Placental pericyte (primary cell): Measurements from ENCODE around the gene SRP19. TPM values are rescaled to one million over a fixed set of nuclear protein-coding genes. Genes with fewer than 3 reads are reported as not detected.

Experiments used
- total RNA-seq: library from RNA; depleted of rRNA; stranded (reverse); fragments of >200 nt; gene quantifications from 2 replicates; pipeline ENCODE4 v1.2.3, GENCODE V29; 2012

Gene SRP19
- total RNA-seq: 60.1 and 93.7 TPM in 2 replicates

DNA sequence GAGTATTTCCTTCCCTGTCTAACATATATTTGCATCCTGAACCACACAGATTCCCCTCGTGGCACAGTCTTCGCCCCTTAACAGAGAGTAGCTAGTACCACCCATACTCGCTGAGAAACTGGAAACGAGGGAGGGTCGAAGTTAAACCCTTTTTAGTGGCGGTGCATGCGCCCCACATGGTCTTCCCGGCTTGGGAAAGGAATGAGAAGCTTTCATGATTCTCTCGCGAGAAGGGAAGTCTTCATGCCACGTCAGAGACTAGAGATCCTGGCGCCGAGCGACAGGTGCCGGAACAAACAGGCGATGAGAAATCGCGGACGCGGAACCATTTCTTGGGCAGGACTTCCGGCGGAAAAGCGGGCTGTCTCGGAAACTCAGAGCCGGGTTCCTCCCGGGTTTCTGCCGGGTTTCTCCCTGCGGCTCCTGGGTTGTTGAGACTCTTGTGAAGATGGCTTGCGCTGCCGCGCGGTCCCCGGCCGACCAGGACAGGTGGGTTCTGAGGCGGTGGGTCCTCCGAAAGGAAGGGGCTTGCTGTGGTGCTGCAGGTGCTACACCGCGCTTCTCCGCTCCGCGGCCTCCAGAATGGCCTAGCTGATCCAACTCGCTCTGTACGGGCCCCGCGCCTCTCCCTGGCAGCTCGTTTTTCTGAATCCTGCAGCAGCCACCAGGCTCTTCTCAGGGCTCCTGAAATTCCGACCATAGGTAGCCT lies at the start of gene SRP19:
Gene SRP19, plus strand, starts transcription at position 359 of the 709 bp plus-strand sequence. Its CDS starts 90 bp downstream, at position 449.

Other genes with a start within 250 kb of the SRP19 start
- gene APC, start 123.4 kb upstream of the SRP19 start, total RNA-seq: 36.8 and 62.4 TPM in 2 replicates
- gene REEP5, start 60.9 kb downstream of the SRP19 start, total RNA-seq: 41.4 and 56.0 TPM in 2 replicates
- gene DCP2, start 115.5 kb downstream of the SRP19 start, total RNA-seq: 23.0 and 37.1 TPM in 2 replicates